ENCODE measurements around the gene ATP8B3.

GRCh38 chr19:1809678-1810077, 2.4 kb downstream of the ATP8B3 start:
- TF ChIP-seq CTCF (IDR thresholded peaks at IDR 0.05; ENCODE audit: insufficient read depth, low read depth, low read length) (no peak), EZH2 (IDR thresholded peaks at IDR 0.05; ENCODE audit: insufficient read depth, low read length) (no peak)
